H1 (cell line): ENCODE measurements around the gene DIP2B. TPM values are rescaled to one million over a fixed set of nuclear protein-coding genes. Genes with fewer than 3 reads are reported as not detected.

Source experiments
- CBX5 ChIP-seq: fragments of 300-800, 300-1000 bp; sonication (generic); IDR thresholded peaks from 2 replicates; pipeline ENCODE4 v1.7.1; 2016; ENCODE audit warnings: antibody characterized with exemption, low read length, low read depth
- FOSL1 ChIP-seq: IDR thresholded peaks from 2 replicates; pipeline ENCODE4 v1.6.1; 2011; ENCODE audit warnings: mild to moderate bottlenecking, low read depth, low read length, moderate library complexity; ENCODE audit not compliant: insufficient read depth
- RFX5 ChIP-seq: IDR thresholded peaks from 2 replicates; pipeline ENCODE4 v1.6.1; 2011; ENCODE audit warnings: low read depth, low read length, improper control_type of control experiment, borderline replicate concordance
- SIRT6 ChIP-seq: IDR thresholded peaks from one replicate; pipeline ENCODE4 v1.7.1; 2012; ENCODE audit warnings: low read length, inconsistent platforms
- SIX5 ChIP-seq: IDR thresholded peaks from 2 replicates; pipeline ENCODE4 v1.6.1; 2011; ENCODE audit warnings: mild to moderate bottlenecking, low read depth, low read length
- TCF12 ChIP-seq: IDR thresholded peaks from 2 replicates; pipeline ENCODE4 v1.6.1; 2011; ENCODE audit warnings: low read depth, mild to moderate bottlenecking, low read length
- TEAD4 ChIP-seq: IDR thresholded peaks from 2 replicates; pipeline ENCODE4 v1.6.1; 2012; ENCODE audit warnings: low read depth, low read length, inconsistent platforms, mixed read lengths
- polyA plus RNA-seq, 7 experiments: library from polyadenylated mRNA; depleted of rRNA in 3 of 7; stranded (reverse) in 5 of 7; unstranded in 2 of 7; fragments of >200 nt in 5 of 7; fragments of 200-250 nt in 2 of 7; gene quantifications; 1 replicate in 5 of 7; 2 replicates in 1 of 7; 4 replicates in 1 of 7; pipeline versions ENCODE4 v1.2.1 to v1.2.3, GENCODE V29; 2011 to 2013; ENCODE audit warnings: missing spikeins in 2 of 7, mixed read lengths in 2 of 7
- total RNA-seq: library from RNA; stranded (reverse); fragmentation: NEBNext Ultra II Directional; extraction: Animal tissue kit (Norgen Biotek cat#: 25700); gene quantifications from 2 replicates; pipeline ENCODE4 v1.2.1, GENCODE V29; 2021
- TF ChIP-seq, protein P1 (sequence below): fragments of 300-600 bp; sonication (generic); IDR thresholded peaks from 2 replicates; pipeline ENCODE4 v1.7.1; 2012; ENCODE audit warnings: low read length, moderate library complexity, mild to moderate bottlenecking, inconsistent platforms; ENCODE audit not compliant: insufficient replicate concordance

DIP2B gene
- total and polyA plus RNA-seq, 2 of the 8 experiments (the other 6 are each of a cell fraction or from before 2014, with no cell fraction given) = 11.1 to 29.6 TPM

DNA sequence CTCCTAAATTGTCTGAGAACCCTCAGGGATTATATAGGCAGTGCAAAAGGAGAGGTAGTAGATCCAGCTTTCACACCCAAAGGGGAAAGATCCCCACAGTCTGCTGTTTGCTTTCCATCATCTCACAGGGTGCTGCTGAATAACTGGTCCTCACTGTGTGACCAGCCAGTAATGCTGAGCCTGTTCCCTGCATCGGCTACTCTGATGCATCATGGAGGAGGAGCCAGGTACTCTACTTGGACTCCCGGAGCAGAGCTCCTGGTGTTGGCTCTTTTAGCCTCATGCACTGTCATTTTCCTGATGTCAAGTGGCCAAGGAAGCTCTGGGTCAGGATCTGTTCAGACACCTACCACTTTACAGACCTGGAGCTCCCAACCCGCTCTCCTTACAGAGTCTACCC is 131.7 kb downstream of the DIP2B start (continued):
- TF ChIP-seq, protein P1, sequence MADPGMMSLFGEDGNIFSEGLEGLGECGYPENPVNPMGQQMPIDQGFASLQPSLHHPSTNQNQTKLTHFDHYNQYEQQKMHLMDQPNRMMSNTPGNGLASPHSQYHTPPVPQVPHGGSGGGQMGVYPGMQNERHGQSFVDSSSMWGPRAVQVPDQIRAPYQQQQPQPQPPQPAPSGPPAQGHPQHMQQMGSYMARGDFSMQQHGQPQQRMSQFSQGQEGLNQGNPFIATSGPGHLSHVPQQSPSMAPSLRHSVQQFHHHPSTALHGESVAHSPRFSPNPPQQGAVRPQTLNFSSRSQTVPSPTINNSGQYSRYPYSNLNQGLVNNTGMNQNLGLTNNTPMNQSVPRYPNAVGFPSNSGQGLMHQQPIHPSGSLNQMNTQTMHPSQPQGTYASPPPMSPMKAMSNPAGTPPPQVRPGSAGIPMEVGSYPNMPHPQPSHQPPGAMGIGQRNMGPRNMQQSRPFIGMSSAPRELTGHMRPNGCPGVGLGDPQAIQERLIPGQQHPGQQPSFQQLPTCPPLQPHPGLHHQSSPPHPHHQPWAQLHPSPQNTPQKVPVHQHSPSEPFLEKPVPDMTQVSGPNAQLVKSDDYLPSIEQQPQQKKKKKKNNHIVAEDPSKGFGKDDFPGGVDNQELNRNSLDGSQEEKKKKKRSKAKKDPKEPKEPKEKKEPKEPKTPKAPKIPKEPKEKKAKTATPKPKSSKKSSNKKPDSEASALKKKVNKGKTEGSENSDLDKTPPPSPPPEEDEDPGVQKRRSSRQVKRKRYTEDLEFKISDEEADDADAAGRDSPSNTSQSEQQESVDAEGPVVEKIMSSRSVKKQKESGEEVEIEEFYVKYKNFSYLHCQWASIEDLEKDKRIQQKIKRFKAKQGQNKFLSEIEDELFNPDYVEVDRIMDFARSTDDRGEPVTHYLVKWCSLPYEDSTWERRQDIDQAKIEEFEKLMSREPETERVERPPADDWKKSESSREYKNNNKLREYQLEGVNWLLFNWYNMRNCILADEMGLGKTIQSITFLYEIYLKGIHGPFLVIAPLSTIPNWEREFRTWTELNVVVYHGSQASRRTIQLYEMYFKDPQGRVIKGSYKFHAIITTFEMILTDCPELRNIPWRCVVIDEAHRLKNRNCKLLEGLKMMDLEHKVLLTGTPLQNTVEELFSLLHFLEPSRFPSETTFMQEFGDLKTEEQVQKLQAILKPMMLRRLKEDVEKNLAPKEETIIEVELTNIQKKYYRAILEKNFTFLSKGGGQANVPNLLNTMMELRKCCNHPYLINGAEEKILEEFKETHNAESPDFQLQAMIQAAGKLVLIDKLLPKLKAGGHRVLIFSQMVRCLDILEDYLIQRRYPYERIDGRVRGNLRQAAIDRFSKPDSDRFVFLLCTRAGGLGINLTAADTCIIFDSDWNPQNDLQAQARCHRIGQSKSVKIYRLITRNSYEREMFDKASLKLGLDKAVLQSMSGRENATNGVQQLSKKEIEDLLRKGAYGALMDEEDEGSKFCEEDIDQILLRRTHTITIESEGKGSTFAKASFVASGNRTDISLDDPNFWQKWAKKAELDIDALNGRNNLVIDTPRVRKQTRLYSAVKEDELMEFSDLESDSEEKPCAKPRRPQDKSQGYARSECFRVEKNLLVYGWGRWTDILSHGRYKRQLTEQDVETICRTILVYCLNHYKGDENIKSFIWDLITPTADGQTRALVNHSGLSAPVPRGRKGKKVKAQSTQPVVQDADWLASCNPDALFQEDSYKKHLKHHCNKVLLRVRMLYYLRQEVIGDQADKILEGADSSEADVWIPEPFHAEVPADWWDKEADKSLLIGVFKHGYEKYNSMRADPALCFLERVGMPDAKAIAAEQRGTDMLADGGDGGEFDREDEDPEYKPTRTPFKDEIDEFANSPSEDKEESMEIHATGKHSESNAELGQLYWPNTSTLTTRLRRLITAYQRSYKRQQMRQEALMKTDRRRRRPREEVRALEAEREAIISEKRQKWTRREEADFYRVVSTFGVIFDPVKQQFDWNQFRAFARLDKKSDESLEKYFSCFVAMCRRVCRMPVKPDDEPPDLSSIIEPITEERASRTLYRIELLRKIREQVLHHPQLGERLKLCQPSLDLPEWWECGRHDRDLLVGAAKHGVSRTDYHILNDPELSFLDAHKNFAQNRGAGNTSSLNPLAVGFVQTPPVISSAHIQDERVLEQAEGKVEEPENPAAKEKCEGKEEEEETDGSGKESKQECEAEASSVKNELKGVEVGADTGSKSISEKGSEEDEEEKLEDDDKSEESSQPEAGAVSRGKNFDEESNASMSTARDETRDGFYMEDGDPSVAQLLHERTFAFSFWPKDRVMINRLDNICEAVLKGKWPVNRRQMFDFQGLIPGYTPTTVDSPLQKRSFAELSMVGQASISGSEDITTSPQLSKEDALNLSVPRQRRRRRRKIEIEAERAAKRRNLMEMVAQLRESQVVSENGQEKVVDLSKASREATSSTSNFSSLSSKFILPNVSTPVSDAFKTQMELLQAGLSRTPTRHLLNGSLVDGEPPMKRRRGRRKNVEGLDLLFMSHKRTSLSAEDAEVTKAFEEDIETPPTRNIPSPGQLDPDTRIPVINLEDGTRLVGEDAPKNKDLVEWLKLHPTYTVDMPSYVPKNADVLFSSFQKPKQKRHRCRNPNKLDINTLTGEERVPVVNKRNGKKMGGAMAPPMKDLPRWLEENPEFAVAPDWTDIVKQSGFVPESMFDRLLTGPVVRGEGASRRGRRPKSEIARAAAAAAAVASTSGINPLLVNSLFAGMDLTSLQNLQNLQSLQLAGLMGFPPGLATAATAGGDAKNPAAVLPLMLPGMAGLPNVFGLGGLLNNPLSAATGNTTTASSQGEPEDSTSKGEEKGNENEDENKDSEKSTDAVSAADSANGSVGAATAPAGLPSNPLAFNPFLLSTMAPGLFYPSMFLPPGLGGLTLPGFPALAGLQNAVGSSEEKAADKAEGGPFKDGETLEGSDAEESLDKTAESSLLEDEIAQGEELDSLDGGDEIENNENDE = no peak
- TF ChIP-seq TCF12 (no peak), TEAD4 (no peak), RFX5 (no peak), SIRT6 (no peak), CBX5 (no peak), FOSL1 (no peak), SIX5 (no peak)
